IPS DF 19.7 (cell line): ENCODE measurements around the gene SPTLC3.

ENCODE experiments used
- DNase-seq: peaks from one replicate; pipeline ENCODE4 v3.0.0-alpha.2; 2013; ENCODE audit warnings: low read depth, low spot score

Gene SPTLC3

DNA sequence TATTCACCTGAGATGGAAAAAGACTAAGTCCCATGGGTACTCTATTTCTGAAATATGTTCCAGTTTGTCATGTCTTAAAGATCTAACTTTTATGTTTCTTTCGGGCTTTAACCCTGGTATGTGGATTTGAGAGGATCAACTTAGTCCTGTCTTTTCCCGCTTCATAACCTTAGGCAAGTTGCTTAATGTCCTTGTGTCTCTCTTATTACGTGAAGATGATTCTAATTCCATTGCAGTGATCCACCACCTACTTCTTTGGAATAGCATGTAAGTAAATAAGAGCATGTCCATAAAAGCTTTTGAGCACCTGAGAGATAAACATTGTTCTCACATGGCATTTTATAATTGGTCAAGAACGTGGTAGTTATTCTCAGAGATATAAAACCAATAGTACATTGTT lies 23.0 kb downstream of the SPTLC3 start:
- no peak for DNase-seq

DNA sequence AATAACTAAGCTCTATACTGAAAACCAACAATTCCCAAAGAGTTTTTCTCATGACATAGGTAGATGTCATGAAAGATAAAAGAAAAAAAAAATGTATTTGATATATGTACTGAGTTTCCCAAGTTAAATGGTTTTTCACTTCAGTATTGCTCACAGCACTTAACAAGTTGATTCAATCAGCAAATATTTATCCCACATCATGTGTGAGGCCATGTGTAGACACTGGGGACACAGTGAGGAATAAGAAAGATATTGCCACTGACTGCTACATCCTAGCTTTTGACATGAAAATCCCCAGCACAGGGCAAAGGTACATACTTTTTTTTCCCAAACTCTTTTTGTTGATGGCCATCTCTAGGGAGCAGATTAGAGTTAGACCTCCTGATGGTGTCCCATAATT lies 25.3 kb downstream of the SPTLC3 start:
- no peak for DNase-seq

DNA sequence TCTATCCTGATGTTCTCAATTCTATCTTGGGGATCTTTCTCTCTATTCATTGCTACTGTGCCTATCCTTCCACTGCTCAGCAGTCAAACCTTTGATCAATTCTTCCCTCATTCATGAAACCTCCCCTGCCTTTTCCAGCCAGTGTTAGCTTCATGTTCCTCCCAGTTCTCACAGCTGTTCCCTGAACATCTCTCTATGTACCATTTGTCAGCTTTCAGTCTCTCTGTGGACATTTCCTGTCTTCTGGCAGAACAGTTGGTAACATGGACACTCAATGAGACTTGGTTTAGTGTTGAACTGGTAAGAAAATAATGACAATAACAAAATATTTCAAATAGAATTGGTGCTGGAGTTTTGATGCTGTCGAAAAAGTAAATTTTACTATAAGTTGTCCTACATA lies 26.2 kb downstream of the SPTLC3 start:
- no peak for DNase-seq

DNA sequence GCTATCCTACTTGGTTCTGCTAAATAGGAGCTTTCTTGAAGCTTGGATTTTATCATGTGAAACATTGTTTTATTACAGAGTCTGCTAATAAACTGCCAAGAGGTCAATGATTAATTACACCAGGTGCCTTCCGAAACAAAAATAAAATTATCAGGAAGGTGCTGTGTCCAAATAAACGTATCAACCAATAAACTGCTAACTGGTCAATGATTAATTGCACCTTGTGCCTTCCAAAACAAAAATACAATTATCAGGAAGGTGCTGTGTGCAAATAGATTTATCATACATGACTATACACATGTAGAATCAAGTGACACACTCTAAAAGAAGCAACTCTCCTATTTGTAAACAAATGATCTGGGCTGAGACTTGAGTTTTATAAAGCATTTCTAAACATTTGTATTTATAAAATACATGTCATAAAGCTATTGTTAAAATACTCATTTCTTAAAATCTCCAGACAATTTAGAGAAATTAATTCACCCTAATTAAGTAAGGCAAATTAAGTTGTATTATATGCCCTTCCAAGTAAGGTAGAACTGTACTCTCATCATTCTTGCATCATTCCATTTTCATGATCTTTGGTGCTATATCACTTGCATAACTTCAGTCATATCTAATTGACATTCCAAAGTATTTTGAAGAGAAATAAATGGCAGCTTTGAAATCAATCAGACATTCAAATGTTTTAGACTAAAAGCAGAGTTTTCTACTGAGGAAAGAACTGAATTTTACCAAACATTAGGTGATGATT lies 26.8 kb downstream of the SPTLC3 start:
- no peak for DNase-seq

DNA sequence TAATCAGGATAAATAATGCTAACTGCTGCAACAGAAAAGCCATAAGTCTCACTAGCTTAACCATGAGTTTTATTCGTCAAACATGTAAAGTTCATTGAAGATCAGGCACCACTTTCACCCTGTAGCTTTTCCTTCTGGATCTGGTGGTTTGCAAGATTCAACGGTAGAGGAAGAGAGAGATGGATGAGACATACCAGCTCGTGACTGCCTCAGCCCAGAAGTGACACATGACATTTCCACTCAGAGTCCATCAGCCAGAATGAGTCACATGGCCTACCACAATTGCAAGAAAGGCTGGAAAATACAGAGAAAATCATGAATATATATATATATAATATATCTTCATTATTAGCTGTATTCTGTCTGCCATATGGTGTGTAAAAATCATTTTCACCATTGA lies 29.0 kb downstream of the SPTLC3 start:
- no peak for DNase-seq

DNA sequence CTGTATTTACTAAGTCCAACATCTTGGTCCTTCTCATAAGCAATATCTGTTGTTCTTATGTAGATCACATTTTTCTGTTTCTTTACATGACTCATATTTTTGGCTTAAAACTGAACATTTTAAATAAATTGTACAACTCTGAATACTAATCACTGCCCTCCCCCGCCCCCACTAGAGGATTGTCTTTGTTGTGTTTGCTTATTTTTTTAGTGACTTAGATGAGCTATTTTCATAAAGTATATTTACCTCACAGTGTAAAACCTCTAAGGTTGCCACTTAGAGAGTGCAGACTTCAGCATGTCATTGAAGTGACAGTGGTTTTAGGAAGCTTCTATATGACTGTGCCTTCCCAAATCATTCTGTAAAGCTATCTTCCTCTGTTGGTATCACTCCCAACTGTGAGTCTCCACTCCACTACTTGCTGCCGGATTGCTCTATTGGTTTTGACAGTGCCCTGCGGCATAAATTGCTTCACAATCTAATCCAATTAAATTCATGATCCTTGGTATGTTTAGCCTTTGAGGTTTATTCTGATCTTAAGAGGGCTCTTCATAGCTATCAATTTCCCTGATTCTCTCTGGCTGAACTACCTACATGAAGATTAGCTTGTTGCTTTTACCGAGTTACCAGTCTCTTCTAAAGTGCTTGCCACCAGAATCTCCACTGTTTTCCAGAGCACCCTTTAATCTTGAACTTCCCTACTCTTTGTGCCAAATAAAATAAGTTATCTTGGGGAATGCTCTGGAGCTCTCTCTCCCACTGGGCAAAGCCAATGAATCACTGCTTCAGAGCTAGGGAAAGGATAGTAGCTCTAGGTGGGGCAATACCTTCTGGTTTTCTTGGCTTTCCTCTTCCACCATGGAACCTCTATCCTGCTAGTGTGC lies 33.0 kb downstream of the SPTLC3 start:
- DNase-seq, result no peak

DNA sequence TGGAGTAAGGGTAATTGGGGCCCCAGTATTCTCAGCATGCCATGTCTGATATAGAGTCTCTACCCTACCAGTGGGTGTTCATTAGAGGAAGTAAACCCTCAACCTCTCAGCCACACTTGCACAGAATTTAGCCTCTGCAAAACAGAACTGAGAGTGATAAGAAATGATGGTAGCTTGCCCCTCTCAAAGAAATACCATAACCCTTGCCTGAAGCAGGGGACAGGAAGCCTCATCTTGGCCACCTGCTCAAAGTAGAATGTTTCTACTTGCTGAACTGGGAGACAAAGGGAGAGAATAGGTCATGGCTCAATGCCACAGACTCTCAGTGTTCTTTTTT lies 33.7 kb downstream of the SPTLC3 start:
- no peak for DNase-seq

DNA sequence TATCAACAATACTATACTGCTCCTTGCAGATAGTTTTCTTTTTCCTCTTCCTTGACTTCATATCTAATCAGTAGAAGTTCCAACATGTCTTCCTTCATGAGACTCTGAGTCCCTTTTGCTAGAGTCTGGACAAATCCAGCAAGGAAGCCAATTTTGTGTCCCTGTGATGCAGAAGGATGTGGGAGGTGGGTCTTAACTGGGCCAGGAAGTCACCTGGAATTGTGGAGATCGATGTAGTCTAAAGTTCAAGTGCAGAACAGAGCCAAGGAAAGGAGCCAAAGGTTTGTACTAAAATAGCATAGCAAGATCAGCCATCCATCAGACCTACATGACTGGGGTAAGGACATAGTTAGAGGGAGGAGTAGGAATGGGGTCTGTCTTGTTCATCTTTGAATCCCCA lies 37.6 kb downstream of the SPTLC3 start:
- no peak for DNase-seq

DNA sequence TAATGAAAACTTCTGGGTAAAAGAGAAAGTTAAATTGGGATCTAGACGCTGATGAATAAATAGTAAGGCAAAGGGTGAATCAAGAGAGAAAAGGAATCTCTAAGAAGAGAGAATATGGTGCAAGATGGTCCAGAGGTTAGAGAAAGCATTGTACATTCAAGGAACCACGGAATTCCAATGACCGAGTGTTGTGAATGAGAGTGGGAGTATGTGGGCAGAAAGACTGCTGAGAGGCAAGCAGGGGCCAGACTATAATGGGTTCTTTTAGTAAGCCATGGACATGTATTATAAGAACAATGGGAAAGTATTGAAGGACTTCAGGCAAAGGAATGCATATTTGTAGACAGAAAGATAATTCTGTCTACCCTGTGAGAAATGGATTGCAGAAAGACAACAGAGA lies 45.2 kb downstream of the SPTLC3 start:
- no peak for DNase-seq

DNA sequence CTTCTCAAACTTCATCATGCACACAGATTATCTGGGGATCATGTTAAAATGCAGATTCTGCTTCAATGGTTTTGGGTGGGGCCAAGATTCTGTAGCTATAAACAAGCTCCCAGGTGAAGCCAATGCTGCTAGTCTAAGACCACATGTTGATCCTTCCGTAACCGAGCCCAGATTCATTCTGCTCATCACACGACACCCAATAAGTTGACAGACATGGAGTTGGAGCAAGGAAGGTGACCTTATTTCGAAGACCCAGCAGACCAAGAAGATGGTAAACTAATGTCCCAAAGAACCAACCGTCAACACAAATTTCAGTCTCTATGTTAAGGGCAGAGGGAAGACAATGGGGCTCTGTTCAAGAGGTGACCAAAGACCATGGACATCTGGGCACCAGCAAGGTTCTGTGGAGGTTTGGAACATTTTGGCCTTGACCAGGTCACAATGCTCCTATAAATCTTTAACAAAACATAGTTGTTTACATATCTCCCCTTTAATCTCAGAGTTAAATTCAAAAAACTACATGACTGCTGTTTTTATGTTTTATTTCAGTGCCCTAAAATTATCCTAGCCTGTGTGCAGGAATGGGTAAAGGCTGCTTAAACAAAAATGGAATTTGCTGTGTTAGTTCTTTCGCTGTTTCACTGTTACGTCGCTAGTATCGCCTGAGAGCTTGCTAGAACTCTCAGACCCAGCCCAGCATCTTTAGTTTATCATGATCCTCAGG lies 50.1 kb downstream of the SPTLC3 start:
- no peak for DNase-seq

DNA sequence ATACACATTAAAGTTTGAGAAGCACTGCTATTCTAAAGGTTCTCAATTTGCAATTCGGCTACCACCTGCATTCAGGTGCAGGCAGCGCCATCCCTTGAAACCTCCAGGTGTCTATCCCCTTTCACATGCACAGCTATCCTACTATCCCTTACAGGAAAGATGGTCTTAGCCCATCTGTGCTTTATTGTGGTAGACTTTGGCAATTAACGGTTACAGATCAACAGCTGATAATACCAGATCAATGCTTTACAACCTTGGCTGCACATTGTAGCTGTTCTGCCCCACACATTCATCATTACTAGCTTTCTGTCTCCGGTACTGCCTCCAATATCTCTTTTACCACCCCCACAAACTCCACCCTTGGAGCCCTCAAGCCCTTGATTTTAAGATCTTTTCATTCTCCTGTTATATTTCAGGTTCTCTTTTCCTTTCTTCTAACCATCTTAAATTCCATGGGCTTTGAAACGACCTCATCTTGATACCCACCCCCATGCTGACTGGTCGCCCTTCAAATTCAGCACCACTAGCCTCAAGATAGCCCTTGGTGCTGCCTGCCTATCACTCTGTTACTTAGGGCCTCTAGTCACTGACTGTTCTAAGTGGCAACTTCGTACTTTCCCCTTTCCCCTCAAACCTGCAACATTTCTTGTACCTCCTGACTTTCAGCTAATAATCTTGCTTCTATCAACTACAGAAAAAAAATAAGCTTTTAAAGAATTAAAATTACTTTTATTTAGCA lies 50.8 kb downstream of the SPTLC3 start:
- DNase-seq, result peak; percentile 30

DNA sequence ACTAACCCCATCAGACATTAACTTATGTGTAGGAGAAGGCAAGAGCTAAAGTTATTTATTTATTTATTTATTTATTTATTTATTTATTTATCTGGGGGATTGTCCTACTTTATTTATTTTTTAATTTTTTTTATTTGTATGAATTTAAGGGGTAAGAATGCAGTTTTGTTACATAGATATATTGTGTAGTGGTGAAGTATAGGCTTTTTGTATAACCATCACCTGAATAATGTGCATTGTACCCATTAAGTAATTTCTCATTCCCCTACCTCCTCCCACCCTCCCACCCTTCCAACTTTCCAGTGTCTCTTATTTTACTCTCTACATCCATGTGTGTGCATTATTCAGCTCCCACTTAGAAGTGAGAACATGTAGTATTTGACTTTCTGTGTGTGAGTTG lies 51.6 kb downstream of the SPTLC3 start:
- no peak for DNase-seq

DNA sequence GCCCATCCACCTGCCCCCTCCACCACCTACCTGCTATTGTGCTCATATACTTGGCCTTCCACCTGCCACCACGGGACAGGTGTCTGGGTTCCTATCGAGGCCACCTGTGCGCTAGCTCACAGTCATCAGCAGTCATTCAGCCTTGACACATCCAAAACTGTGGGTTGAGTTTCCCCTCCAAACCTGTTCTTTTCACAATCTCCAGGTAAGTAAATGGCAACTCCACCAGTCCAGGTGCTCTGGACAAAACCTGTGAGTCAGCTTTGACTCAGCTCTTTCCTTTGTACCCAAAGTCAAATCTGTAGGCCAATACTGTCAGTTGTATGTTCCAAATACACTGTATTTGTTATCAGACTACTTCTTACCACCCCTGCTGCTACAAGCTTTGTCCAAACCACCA lies 52.6 kb downstream of the SPTLC3 start:
- DNase-seq, result no peak

DNA sequence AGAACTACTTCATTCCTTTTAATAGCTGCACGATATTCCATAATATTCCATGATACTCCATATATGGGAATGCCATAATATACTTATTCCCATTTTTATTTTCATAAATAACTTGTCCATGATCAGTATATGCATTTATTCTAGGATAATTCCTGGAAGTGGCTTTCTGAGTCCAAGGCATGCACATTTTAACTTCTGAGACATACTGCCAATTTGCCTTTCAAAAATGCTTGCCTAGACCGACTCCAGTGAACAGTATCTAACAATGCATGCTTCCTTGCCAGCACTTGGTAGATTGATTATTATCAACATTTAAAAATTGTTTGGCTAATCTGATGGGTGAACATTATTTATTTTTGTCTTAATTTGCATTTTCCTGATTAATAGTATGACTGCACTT lies 54.0 kb downstream of the SPTLC3 start:
- no peak for DNase-seq

DNA sequence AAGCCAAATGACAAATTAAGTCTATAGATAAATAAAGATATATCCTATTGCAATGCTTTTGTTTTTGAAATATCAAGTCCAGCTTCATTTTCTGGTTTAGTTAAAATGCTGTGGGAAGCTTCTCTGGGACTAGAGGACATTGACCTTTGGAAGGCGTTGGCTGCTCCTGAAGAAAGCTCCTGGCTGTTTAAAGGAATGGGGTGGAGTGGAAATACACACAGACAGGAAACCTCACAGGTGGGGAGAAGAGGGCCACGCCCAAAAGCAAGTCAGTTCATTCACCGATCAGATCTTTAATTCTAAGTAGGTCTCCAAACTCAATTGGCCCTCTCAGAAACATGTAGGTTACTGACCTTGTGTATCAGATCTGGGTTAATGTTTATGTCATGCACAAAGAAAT lies 59.6 kb downstream of the SPTLC3 start:
- DNase-seq, result no peak

DNA sequence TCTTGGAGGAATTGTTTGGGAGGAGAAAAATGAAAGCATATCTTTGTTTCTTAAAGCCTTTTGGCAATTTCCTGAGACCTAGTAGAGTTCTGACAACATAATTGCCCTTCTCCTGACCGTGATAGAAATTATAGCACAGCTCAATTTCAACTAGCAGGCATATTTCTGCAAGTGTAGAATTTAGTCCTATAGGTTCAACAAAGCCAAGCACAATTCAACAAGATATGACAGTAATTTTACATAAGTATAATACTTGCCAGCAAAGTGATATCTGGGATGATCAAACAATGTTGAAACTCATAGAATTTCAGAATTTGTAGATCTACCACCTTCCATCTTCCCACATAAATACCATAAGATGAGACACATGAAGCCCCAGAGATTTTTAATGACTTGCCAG lies 73.1 kb downstream of the SPTLC3 start:
- no peak for DNase-seq

DNA sequence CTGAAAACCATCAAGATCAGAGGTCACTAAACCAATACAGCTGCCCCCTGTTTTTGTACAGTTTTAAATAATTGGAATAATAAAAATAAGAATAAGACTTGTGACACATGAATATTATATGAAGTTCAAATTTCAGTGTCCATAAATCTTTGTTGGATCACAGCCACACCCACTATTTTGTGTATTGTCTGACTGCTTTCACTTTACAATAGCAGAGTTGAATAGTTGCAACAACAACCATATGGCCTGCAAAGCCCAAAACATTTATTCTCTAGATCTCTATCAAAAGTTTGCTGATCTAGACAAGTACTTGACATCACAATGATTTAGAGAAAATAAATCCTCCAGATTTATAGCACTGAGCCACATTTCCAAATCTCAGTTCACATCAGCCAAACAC lies 73.6 kb downstream of the SPTLC3 start:
- DNase-seq, result no peak

DNA sequence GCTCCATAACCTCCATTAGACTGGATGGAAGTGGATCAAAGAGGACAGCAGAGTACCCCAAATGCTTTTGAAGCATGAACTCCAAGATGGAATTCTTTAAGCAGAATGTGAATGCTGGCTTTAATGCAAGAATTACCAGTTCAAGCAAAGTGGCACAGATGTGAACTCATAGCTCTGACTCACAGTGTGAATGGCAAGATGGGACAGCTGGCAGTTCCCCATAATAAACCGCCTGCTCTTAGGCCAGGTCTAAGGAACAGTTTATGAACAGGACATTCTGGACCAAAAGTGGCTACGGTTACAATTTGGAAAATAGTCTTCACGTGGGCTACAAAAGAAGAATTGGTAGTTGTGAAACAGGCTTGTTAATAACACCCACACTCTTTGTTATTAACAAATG lies 76.5 kb downstream of the SPTLC3 start:
- no peak for DNase-seq

DNA sequence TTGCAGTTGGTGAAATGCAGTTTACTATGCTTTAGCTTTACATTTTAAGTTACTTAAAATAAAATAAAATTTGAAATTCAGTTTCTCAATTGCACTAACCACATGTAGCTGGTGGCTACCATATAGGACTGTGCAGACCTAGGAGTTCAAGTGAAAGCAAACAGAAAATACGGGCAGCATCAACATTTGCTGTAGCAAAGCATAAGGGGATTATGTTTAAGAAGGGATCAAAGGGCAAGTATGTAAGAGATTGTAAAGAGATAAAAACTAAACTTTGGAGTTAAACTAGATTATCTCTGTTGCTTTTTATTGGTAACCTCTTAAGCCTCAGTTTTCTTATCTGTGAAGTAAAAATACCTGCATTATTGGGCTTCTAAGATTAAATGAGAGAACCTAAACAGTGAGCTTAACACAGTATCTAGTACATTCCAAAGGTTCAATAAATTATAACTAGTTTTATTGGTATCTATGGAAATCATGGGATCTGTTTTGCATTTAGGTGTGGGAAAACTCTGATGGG lies 81.2 kb downstream of the SPTLC3 start:
- DNase-seq, result no peak

DNA sequence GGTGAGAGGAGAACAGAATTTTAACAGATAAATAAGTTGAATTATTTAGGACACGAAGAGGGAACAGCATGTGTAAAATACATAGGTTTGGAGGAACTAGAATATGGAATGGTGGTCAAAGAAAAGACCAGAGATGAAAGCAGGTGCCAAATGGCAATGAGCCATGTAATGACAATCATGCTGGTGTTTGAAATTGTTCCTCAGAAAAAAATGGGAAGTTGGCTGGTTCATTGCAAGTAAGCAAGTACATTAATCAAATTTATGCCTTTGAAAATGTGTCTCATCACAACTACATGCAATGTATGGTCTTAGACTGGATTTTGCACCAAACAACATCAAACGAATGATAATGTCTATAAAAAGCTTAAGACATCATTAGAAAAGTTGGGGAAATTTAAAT lies 83.3 kb downstream of the SPTLC3 start:
- no peak for DNase-seq

DNA sequence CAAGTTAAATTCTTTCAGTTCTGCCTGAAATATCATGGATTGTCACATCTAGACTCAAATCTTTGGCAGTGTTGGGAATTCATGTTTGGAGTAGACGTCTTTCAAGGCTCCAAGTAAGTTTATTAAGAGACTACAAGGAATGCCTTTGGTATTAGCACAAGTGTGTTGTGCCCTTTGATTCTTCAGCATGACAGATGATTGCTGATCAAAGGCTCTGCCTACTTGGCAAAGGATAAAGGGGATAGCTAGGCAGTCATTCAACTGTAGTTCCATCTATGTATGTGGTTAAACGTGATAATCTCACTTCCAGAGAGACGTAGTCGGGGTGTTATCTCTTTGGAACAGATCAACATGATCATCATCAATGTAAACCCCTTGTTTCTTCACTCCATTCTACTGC lies 86.2 kb downstream of the SPTLC3 start:
- no peak for DNase-seq
